ENCODE measurements around the gene MYCBP2.
"Not testable (repeated sequence)": the region's sequence is repeated elsewhere in the genome, so short reads cannot be mapped to it uniquely, and the experiment has no call there.

The MYCBP2 gene

DNA sequence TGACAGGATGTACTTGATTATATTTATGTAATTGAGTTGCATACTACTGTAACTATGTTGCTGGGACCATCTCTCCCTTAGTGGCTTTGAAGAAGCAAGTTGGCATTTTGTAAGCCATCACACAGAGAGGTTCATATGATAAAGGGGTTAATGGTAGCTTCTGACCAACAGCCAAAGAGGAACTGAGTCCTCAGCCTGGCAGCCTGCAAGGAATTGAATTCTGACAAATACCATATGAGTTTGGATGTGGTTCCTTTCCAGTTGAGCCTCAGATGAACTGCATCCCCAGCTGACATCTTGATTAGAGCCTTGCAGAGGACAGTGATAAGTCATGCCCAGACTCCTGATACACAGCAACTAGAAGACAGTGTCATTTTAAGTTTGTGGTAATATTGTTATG lies 8.6 kb upstream of the MYCBP2 start:
- no peak for DNase-seq (ENCODE audit: low spot score)

DNA sequence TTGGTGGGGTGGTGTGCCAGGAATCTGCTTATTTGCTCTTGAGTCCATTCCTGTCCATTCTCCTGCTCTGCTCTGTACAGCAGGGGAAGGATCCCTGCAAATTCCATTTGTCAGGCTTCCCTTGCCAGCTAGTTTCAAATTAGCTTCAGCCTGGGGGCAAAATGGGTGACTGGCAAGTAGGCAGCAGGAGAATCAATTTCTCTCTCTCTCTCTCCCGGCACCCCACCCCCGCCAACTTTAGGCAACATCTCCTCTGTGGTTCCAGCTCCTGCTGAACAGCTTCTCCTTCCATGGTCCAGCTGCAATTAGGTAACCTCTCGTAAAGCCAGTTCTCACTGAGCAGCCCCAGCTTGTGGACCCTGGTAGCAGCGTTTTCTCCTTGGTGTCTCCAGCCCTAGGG lies 6.7 kb upstream of the MYCBP2 start:
- DNase-seq (ENCODE audit: low spot score), result no peak

DNA sequence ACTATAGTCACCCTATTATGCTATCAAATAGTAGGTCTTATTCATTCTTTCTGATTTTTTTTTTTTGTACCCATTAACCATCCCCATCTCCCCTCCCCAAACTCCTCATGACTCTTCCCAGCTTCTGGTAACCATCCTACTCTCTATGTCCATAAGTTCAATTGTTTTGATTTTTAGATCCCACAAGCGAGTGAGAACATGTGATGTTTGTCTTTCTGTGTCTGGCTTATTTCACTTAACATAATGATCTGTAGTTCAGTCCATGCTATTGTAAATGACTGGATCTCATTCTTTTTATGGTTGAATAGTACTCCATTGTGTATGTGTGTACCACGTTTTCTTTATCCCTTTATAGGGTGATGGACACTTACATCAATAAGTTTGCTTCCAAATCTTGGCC lies 4.5 kb upstream of the MYCBP2 start:
- DNase-seq (ENCODE audit: low spot score), result no peak

DNA sequence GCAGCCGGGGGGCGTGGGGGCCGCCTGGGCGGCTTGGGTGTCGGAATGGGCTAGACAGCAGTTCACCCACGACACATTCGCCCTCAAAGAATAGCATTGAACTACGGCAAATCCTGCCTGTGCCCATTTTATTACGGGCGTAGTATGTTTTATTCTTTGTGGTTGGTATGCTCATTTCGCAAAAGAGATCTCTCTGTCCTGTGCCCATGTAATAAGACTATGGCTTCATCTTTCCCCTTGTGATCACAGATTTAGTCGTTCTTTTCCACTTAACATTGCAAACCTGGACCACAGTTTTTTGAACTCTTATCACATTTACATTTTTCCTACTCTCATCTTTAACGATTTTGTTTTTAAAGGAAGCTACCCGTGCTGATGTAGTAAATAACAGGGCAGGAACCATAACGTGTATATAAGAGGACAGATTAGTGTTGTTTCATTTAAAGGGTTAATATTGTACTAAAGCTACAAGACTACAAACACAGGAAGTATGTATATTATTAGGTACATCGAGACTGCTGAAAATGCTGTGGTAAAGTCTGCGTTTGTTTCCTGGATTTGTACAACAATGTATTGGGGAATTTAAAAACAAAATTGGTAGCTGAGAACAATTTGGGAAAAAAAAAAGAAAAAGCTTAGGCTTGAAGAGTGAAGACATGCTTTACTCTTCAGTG lies 3.2 kb upstream of the MYCBP2 start:
- DNase-seq (ENCODE audit: low spot score), result no peak

DNA sequence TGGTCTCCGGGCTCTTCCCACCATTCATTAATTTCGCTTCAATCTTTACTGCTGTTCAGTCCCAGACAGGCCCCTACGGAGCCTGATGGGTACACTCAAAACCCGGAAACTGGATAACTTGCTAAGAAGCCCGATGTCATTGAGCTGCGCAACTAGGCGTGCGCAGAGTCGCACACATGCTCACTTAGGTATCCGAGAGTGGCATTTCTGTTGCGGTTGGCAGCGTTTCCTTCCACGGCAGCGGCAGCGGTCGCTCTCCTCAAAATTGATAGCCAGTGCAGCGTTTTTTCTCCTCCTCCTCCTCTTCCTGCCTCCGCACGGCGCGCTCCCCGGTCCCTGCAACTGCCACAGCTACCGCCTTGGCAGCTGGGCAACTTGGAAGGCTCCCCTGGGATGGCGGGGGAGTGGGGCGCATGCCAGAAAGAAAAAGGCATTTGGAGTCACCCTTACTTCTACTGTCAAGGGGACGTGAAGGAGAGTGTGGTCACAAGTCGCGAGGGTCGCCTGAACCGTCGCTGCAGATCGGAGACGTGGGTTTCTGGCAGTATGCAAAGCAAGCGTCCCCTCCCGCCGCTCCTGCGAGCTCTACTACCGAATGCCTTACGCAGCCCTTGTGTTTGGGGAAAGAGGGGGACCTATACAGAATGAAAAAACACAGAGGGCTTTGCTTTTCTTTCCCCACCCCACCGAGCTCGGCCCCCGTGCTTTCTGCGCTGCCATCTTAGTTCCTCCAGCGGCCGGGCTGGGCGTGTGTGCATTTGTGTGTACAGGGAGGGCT lies 2.4 kb upstream of the MYCBP2 start:
- peak; percentile 85 for DNase-seq (ENCODE audit: low spot score)

DNA sequence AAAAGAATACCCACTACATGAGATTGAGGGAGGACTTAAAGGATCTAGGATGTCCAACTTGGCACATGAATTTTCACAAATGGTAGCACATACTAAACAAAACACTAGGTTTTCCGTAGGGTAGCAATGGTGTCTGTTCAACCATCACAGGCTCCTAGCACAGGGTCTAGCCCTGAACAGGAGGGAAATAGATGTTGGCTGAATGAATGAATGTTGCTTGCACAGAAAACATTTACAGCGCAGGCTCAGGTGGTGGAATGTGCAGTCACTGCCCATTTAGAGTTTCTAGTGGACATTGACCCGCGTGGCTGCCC lies 1.9 kb upstream of the MYCBP2 start:
- DNase-seq (ENCODE audit: low spot score), result no peak

DNA sequence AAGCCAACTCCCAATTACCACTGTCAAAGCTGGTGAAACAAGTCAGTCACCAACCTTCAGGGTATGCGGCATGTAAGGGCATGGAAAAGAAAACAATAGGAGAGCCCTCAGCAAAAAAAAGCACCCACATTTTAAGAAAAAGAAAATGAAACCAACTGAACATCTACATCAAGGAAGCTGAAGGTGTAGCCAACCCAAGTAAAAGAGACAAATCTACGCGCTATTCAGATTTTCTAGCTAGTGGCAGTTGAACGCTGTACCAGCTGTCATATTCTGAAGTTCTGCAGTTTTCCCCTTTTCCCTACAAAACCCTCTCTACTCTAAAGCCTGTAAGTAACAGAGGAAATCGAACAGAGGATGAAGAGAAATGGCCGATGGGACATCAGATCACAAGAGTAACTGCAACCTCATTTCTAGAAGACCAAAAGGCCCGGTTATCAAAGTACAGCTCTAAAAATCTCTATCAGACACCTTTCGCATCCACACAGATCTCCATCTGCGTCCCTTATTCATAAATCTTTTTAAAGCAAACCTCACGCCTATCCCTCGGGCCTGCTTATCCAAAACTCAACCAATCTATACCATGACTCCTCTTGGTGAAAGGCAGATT lies 1.4 kb downstream of the MYCBP2 start:
- DNase-seq (ENCODE audit: low spot score), result peak; percentile 16

DNA sequence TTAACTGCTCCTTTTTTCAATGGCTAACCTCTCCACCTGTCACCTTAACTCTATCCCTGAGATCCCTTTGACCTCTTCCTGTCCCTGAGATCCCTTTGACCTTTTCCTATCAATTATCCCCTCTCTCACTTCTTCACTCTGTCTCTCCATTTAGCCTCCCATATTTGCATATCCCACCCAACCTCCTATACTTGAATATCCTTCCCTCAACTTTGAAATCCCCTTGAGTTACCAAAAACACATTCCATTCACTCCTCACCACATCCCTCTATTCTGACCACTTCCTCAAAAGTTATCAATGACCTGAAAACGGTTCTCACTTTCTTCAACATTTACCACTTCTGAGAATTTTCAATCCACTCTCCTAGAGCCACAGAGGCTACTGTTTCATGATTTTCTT lies 3.0 kb downstream of the MYCBP2 start:
- no peak for DNase-seq (ENCODE audit: low spot score)

DNA sequence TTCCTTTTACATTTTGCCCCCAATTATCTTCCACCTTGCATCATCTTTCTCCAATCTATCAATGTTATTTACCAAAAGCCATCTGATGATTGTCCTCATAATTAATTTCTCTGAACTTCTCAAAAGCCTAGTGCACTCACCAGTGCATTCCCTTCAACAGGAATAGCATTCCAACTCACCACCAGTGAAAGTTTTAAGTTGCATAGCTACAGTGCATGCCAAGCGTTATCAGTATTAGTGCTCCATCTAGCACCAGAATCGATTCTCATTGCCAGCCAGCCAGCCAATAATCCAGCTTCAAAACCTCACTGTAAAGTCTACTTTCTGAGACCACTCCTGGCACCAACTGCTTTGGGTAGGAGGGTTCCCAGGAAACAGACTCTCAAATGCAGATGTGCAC lies 7.4 kb downstream of the MYCBP2 start:
- no peak for DNase-seq (ENCODE audit: low spot score)

DNA sequence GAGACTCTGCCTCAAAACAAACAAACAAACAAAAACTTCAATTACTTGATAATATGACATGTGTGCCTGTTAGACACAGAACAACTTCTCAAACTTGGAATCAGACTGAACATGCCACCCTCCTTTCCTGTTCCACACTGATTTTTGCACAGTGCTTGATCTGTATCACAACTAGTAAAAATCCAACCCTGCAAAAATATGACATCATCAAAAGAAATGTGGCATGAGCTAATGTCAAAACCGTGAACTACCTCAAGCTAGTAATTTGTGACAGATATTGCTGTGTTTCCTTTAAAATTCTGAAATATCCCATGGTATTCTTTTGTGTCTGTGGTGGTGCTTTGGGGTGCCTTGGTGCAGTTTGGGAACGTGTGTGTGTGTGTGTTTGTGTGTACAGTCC lies 8.2 kb downstream of the MYCBP2 start:
- DNase-seq (ENCODE audit: low spot score), result no peak

DNA sequence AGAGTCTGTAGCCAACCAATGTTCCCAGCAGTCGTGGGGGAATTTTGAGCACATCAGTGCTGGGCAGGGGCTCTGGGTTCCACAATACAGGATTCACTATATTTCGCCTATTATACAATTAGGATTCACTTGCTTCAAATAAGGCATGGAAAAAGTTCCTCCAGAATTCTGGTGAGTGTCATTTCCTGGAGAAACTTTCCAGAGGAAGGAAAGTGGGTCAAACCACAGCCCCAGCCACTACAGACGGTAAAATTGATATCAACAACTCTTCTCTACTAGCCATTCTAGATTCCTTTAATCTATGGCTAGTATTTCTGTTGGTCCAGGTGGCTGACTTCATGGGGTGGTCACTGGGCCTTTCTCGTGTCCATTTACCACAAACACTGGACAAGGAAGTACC lies 10.5 kb downstream of the MYCBP2 start:
- no peak for DNase-seq (ENCODE audit: low spot score)

DNA sequence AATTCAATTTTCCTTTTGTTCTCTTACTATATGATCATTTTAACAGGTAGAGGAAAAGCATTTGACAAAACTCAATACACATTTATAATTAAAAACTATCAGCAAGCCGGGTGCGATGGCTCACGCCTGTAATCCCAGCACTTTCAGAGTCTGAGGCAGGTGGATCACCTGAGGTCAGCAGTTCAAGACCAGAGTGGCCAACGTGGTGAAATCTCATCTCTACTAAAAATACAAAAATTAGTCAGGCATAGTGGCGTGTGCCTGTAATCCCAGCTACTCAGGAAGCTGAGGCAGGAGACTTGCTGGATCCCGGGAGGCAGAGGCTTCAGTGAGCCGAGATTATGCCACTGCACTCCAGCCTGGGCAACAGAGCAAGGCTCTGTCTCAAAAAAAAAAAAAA lies 11.4 kb downstream of the MYCBP2 start:
- DNase-seq (ENCODE audit: low spot score), result not testable (repeated sequence)

DNA sequence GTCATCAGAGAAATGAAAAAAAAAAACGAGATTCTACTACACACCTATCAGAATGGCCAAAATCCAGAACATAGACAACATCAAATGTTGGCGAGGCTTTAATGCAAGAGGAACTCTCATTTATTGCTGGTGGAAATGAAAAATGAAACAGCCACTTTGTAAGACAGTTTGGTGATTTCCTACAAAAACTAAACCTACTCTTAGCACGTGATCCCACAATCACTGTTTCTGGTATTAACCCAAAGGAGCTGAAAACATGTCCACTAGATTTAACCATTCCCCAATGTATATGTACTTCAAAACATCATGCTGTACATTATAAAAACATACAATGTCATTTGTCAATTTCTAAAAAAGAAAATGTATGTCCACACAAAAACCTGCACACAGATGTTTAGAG lies 13.0 kb downstream of the MYCBP2 start:
- DNase-seq (ENCODE audit: low spot score), result no peak

DNA sequence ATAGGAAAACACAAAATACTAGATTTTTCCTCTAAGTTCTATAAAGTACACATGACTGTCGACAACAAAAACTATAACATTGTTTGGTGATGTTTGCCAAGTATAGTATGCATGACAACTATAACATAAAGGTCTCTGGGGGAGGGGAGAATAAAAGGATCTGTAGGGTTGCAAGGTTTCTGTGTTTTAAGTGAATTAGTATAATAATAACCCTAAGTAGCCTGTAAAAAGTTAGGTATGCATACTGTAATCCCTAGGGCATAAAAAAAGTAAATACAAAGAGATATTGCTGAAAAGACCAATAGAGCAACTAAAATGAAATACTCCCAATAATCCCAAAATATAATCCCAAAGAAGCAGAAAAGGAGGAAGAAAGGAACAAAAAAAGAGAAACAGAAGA lies 14.6 kb downstream of the MYCBP2 start:
- no peak for DNase-seq (ENCODE audit: low spot score)

DNA sequence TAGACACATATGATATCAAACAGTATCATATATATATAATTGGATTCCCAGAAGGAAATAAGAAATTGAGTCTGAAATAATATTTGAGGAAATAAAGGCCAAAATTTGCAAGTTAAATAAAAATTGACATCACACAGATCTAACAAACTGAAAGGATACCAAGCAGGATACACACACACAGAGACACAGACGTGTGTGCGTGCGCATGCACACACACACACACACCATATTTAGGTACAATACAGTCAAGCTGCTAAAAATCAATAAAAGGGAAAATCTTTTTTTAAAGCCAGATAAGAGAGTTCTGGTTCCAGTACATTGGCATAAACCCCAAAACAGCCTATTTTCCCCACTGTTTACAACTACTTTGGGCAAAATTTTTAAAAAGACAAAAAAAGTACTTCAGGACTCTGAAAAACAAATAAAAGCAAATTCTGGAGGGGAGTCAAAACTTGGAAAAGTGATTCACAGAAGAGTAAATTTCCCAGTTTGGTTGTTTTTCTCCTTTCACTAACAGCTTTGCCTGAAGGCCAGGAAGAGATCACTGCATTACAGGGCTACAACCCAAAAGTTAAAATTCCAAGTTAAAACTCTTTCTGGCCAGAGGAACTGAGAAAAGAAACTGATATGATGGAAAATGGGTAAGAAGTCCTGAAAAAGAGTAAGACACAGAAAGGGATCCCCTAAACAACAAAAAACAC lies 16.2 kb downstream of the MYCBP2 start:
- no peak for DNase-seq (ENCODE audit: low spot score)

DNA sequence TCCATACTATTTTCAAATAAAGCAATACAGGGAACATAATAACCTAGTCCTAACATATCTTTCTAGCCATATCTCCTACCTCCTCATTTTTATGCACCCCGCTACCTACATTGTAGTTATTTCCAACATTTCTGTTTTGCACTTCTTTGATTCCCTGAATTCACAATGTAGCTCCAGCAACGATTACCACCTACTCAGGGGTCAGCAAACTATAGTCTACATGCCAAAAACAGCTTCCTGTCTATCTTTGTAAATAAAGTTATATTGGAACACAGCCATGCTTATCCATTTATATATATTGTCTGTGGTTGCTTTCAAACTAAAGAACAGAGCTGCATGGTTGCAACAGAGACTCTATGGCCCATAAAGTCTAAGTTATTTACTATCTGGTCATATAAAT lies 16.7 kb downstream of the MYCBP2 start:
- no peak for DNase-seq (ENCODE audit: low spot score)

DNA sequence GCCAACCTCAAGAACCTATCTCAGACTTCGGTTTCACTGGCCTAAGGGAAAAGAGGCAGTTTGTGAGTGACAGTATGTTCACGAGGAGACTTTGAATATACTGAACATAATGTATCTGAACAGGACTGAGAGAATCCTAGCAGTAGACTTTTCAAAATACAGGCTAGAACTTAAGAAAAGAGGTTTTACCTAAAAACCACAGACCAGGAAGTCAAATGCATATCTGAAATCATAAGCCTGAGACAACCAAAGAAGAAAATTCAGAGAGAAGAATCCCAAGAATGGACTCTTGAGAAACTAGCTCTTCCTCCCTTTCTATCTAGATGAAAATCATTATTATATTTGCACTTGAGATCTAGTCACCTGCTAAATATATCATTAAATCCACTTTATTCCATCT lies 17.6 kb downstream of the MYCBP2 start:
- no peak for DNase-seq (ENCODE audit: low spot score)

DNA sequence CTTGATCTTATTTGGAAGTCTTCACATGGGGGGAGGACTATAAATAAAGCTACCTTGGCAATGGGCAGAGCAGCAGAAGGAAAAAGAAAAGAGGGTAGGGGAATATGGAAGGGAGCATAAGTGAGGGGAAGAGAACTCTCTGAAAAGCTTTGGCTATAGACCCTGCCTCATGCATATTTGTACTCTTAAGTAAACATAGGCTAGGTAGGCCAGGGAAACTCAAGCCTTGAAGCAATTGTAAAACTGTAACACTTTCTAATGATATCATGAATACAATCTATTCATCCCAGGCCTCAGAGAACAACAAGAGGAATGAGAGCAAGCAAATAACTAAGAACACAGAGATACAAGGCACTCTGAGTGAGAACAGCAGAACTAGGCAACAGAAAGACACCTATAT lies 20.4 kb downstream of the MYCBP2 start:
- no peak for DNase-seq (ENCODE audit: low spot score)

DNA sequence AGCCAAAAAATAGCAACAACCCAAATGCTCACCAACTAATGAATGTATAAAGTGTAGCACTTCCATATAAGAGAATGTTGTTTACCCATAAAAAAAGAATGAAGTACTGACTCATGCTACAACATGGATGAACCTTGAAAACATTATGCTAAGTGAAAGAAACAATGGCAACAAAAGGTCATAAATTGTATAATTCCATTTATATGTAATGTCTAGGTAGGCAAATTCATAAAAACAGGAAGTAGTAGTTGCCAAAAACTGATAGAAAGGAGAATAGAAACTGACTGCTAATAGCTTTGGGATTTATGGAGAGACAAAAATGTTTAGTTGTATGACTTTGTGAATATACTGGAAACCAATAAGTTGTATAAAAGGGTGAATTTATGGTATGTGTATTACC lies 21.6 kb downstream of the MYCBP2 start:
- DNase-seq (ENCODE audit: low spot score), result no peak

DNA sequence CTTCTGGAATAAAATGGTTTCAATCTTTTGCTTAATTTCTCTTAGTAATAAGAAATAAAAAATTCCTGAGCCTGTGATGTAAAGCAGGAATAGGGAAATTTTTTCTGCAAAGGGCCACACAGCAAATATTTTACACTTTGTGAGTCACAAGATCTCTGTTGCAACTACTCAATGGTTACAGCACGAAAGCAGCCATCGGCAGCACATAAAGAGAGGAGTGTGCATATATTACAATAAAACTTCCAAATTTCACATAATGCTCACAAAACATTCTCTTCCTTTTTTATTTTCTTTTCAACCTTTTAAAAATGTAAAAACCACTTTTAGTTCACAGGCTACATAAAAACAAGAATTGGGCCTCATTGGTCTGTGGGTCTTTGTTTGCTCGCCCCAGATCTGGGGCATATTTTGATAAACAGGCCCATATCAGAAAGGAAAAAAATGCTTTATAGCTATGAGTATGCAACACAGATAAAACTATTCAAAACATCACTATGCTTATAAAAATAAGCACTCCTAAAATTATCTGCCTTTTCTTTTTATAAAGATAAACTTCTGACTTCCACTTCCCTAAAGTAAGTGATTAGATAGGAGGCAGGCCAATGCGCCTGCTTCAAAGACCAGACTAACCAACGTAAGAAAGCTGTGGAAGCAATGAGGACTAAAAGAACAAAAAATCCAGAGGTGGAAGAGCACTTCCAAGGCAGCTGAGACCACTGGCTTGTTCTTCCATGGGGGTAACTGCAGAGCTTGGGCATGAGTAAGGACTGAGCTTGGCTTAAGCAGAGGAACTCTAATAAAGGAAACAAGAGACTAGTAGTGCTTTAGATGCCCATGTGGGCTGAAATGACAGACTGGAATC lies 26.5 kb downstream of the MYCBP2 start:
- DNase-seq (ENCODE audit: low spot score), result peak; percentile 19

DNA sequence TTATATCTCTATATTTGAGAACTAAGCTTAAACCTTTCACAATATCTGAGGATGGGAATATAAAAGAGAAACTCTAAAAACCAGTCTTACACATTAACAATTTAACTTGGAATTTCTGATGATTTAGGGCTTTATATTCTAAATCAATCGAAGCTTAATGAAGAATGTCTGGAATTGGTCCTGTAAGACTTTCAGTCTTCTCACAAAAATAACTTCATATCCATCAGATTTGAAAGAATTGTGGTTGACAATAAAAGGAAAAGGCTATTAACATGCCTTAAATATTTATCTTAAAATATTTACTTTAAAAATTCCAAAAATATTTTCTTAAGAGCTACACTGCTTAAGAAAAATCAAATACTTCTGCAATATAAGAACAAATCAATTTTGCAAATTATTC lies 27.3 kb downstream of the MYCBP2 start:
- no peak for DNase-seq (ENCODE audit: low spot score)

DNA sequence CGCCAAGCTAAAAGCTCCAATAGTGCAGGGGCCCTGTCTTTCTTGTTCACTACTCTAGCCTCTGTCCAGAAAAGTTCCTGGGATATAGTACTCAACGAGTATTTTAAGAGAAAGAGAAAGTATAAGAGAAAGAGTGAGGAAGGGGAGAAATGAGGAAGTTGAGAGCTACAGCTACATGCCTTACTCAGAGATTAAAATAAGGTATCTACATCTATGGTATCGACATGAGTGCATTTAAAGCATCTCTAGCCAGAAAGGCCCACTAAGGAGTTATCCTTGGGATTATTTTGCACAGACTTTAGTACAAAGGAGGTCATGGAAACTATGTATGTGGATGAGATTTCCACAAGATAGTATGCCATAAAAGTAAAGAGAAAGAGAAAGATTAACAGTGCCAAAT lies 28.5 kb downstream of the MYCBP2 start:
- DNase-seq (ENCODE audit: low spot score), result no peak

All from hepatic stellate cell (primary cell).